H1 (cell line): Measurements from ENCODE around the gene NPIPA1. TPM values are rescaled to one million over a fixed set of nuclear protein-coding genes. Genes with fewer than 3 reads are reported as not detected.
A peak's percentile ranks its signal among the peaks of the same experiment; 100 is the strongest.

Source experiments
- CTCF ChIA-PET: fragments of 300-600 bp; sonication (Branson Sonifier 250); formaldehyde crosslinking; loops from one replicate; lab custom pipeline; 2021; ENCODE audit not compliant: partially characterized antibody; lab: Charles Lee
- POLR2A ChIA-PET: fragments of 300-600 bp; sonication (Branson Sonifier 250); formaldehyde crosslinking; loops from one replicate; lab custom pipeline; 2021; ENCODE audit warnings: inconsistent platforms; ENCODE audit not compliant: partially characterized antibody; lab: Charles Lee
- DNase-seq, 2 experiments: peaks; one replicate each; pipeline versions ENCODE4 v3.0.0 to v3.0.0-alpha.2; 2010 to 2022; ENCODE audit warnings: low spot score in 2 of 2, low read depth in 1 of 2, mixed read lengths in 1 of 2
- FAIRE-seq: peaks from 2 replicates; lab custom pipeline; 2011; peaks lifted over from hg19 to GRCh38; lab: Jason Lieb, UNC
- H2AFZ ChIP-seq: 2 replicates; pipeline ENCODE4 v1.8.1; 2012; ENCODE audit warnings: low read length, inconsistent platforms
- H2AK5ac ChIP-seq: 2 replicates; pipeline ENCODE4 v1.6.1; 2013; ENCODE audit warnings: low read depth, low read length
- H2BK120ac ChIP-seq: replicated peaks from 2 replicates; pipeline ENCODE3; 2013; ENCODE audit warnings: low read depth, low read length, inconsistent platforms
- H2BK12ac ChIP-seq: 2 replicates; pipeline ENCODE4 v1.6.1; 2013; ENCODE audit warnings: low read depth, low read length
- H2BK15ac ChIP-seq: 2 replicates; pipeline ENCODE4 v1.6.1; 2013; ENCODE audit warnings: low read length
- H2BK20ac ChIP-seq: 2 replicates; pipeline ENCODE4 v1.6.1; 2013; ENCODE audit warnings: low read length
- H2BK5ac ChIP-seq: 2 replicates; pipeline ENCODE4 v1.6.1; 2013; ENCODE audit warnings: low read depth, low read length
- H3K14ac ChIP-seq: 2 replicates; pipeline ENCODE4 v1.6.1; 2013; ENCODE audit warnings: inconsistent platforms; ENCODE audit not compliant: insufficient read length
- H3K18ac ChIP-seq: 2 replicates; pipeline ENCODE4 v1.6.1; 2013; ENCODE audit warnings: low read length; ENCODE audit errors: extremely low read depth
- H3K23ac ChIP-seq: 2 replicates; pipeline ENCODE4 v1.6.1; 2013; ENCODE audit warnings: inconsistent platforms; ENCODE audit not compliant: insufficient read length
- H3K23me2 ChIP-seq: 2 replicates; pipeline ENCODE4 v1.6.1; 2013; ENCODE audit warnings: low read depth, low read length
- H3K27ac ChIP-seq: 2 replicates; pipeline ENCODE4 v1.6.1; 2011; ENCODE audit warnings: low read depth, low read length, inconsistent platforms
- H3K27me3 ChIP-seq, 4 experiments: replicated peaks in 1 of 4; 1 replicate in 1 of 4; 2 replicates in 3 of 4; pipeline versions ENCODE4 v1.6.1 to v1.8.1; 2011 to 2013; ENCODE audit warnings: low read length in 3 of 4, mild to moderate bottlenecking in 3 of 4, inconsistent platforms in 2 of 4, mixed read lengths in 2 of 4, moderate library complexity in 1 of 4; ENCODE audit not compliant: control insufficient read depth in 3 of 4, insufficient read depth in 3 of 4; ENCODE audit errors: extremely low read depth in 1 of 4
- H3K36me3 ChIP-seq, 4 experiments: 2 replicates each; pipeline versions ENCODE4 v1.6.1 to v1.8.1; 2011 to 2013; ENCODE audit warnings: mild to moderate bottlenecking in 4 of 4, low read length in 3 of 4, moderate library complexity in 2 of 4, control low read depth in 1 of 4, inconsistent platforms in 1 of 4; ENCODE audit not compliant: insufficient read depth in 4 of 4, control insufficient read depth in 2 of 4
- H3K4ac ChIP-seq: replicated peaks from 2 replicates; pipeline ENCODE3; 2013; ENCODE audit warnings: low read length, low read depth, mixed read lengths, inconsistent platforms; ENCODE audit not compliant: insufficient read length
- H3K4me1 ChIP-seq, 4 experiments: replicated peaks in 1 of 4; 1 replicate in 1 of 4; 2 replicates in 3 of 4; pipeline versions ENCODE4 v1.6.1 to v1.8.1; 2011 to 2013; ENCODE audit warnings: low read length in 3 of 4, inconsistent platforms in 2 of 4, mixed read lengths in 1 of 4; ENCODE audit not compliant: insufficient read depth in 4 of 4, control insufficient read depth in 3 of 4
- H3K4me2 ChIP-seq, 2 experiments: 2 replicates each; pipeline versions ENCODE4 v1.6.1 to v1.8.1; 2011 to 2013; ENCODE audit warnings: low read depth in 2 of 2, low read length in 2 of 2, control low read depth in 1 of 2, inconsistent platforms in 1 of 2, mild to moderate bottlenecking in 1 of 2; ENCODE audit not compliant: insufficient read depth in 1 of 2
- H3K4me3 ChIP-seq, 4 experiments: fragments of 200-600, 300-600 bp in 1 of 4; sonication (generic), shearing (Covaris generic), sonication (Bioruptor Twin) in 1 of 4; 2 replicates each; pipeline versions ENCODE4 v1.5.1 to v1.8.1; 2011 to 2016; ENCODE audit warnings: low read length in 4 of 4, low read depth in 3 of 4, control low read depth in 2 of 4, inconsistent platforms in 2 of 4, mild to moderate bottlenecking in 2 of 4, mixed read lengths in 1 of 4, moderate library complexity in 1 of 4; ENCODE audit not compliant: insufficient read depth in 2 of 4; ENCODE audit errors: extremely low read depth in 1 of 4
- H3K56ac ChIP-seq: replicated peaks from 2 replicates; pipeline ENCODE3; 2013; ENCODE audit warnings: low read depth, mild to moderate bottlenecking, mixed read lengths, low read length, inconsistent platforms; ENCODE audit not compliant: insufficient read length
- H3K79me1 ChIP-seq: 2 replicates; pipeline ENCODE4 v1.6.1; 2013; ENCODE audit warnings: low read depth, low read length, control low read depth
- H3K79me2 ChIP-seq, 2 experiments: 2 replicates each; pipeline versions ENCODE4 v1.6.1 to v1.8.1; 2012 to 2013; ENCODE audit warnings: low read length in 2 of 2, mild to moderate bottlenecking in 2 of 2, inconsistent platforms in 1 of 2; ENCODE audit not compliant: insufficient read depth in 2 of 2, control insufficient read depth in 1 of 2
- H3K9ac ChIP-seq, 4 experiments: replicated peaks in 1 of 4; 1 replicate in 1 of 4; 2 replicates in 3 of 4; pipeline versions ENCODE4 v1.6.1 to v1.8.1; 2011 to 2013; ENCODE audit warnings: low read depth in 3 of 4, low read length in 3 of 4, control low read depth in 2 of 4, mild to moderate bottlenecking in 2 of 4, moderate library complexity in 2 of 4, inconsistent platforms in 1 of 4; ENCODE audit errors: extremely low read depth in 1 of 4
- H3K9me3 ChIP-seq, 2 experiments: 2 replicates each; pipeline versions ENCODE4 v1.6.1 to v1.8.1; 2012 to 2013; ENCODE audit warnings: mild to moderate bottlenecking in 2 of 2, moderate library complexity in 2 of 2, control low read depth in 1 of 2, inconsistent platforms in 1 of 2, low read depth in 1 of 2, low read length in 1 of 2, mixed read lengths in 1 of 2; ENCODE audit not compliant: insufficient read depth in 2 of 2
- H4K20me1 ChIP-seq, 2 experiments: replicated peaks in 1 of 2; 2 replicates each; pipeline versions ENCODE3 to v1.8.1; 2011 to 2013; ENCODE audit warnings: inconsistent platforms in 2 of 2, low read length in 2 of 2, mild to moderate bottlenecking in 1 of 2; ENCODE audit not compliant: insufficient read depth in 2 of 2, control insufficient read depth in 1 of 2
- H4K5ac ChIP-seq: 2 replicates; pipeline ENCODE4 v1.6.1; 2013; ENCODE audit warnings: low read length, low read depth, mixed read lengths, inconsistent platforms; ENCODE audit not compliant: insufficient read length
- H4K8ac ChIP-seq: 2 replicates; pipeline ENCODE4 v1.8.0; 2013; ENCODE audit warnings: mild to moderate bottlenecking, moderate library complexity, low read length, inconsistent platforms; ENCODE audit not compliant: insufficient read depth; ENCODE audit errors: extremely low read depth
- H4K91ac ChIP-seq: replicated peaks from 2 replicates; pipeline ENCODE3; 2013; ENCODE audit warnings: low read length, mixed read lengths, inconsistent platforms; ENCODE audit not compliant: insufficient read length
- BCL11A ChIP-seq, 2 experiments: IDR thresholded peaks; one replicate each; pipeline ENCODE4 v1.6.1; 2011; ENCODE audit warnings: low read depth in 2 of 2, low read length in 2 of 2, mild to moderate bottlenecking in 2 of 2
- CBX8 ChIP-seq: fragments of 300-800, 300-1000 bp; sonication (generic); IDR thresholded peaks from 2 replicates; pipeline ENCODE4 v1.7.1; 2016; ENCODE audit warnings: low read depth, low read length, borderline replicate concordance
- CHD2 ChIP-seq: IDR thresholded peaks from 2 replicates; pipeline ENCODE4 v1.6.1; 2012; ENCODE audit warnings: low read length, improper control_type of control experiment
- CREB1 ChIP-seq: IDR thresholded peaks from 2 replicates; pipeline ENCODE4 v1.6.1; 2012; ENCODE audit warnings: inconsistent platforms
- FOSL1 ChIP-seq: IDR thresholded peaks from 2 replicates; pipeline ENCODE4 v1.6.1; 2011; ENCODE audit warnings: mild to moderate bottlenecking, low read depth, low read length, moderate library complexity; ENCODE audit not compliant: insufficient read depth
- JUND ChIP-seq: IDR thresholded peaks from 2 replicates; pipeline ENCODE4 v1.6.1; 2011; ENCODE audit warnings: mild to moderate bottlenecking, improper control_type of control experiment, low read length
- KDM1A ChIP-seq: fragments of 200-600, 300-600 bp; sonication (generic); IDR thresholded peaks from 2 replicates; pipeline ENCODE4 v1.7.1; 2016; ENCODE audit warnings: mild to moderate bottlenecking, low read length, borderline replicate concordance
- KDM5A ChIP-seq: fragments of 200-600 bp; IDR thresholded peaks from 2 replicates; pipeline ENCODE4 v1.7.1; 2012; ENCODE audit warnings: mild to moderate bottlenecking, low read length, inconsistent platforms, mixed read lengths
- NANOG ChIP-seq: IDR thresholded peaks from 2 replicates; pipeline ENCODE4 v1.6.1; 2011; ENCODE audit warnings: low read length, low read depth, mild to moderate bottlenecking, inconsistent platforms; ENCODE audit not compliant: insufficient read depth, poor library complexity, severe bottlenecking
- NRF1 ChIP-seq: IDR thresholded peaks from 2 replicates; pipeline ENCODE4 v1.6.1; 2011; ENCODE audit warnings: mild to moderate bottlenecking, low read depth, low read length, improper control_type of control experiment
- POLR2A ChIP-seq, 2 experiments: IDR thresholded peaks; 1 replicate in 1 of 2; 2 replicates in 1 of 2; pipeline ENCODE4 v1.6.1; 2011; ENCODE audit warnings: low read depth in 2 of 2, low read length in 2 of 2, mild to moderate bottlenecking in 2 of 2; ENCODE audit errors: control extremely low read depth in 1 of 2
- SIRT6 ChIP-seq: IDR thresholded peaks from one replicate; pipeline ENCODE4 v1.7.1; 2012; ENCODE audit warnings: low read length, inconsistent platforms
- SP1 ChIP-seq: IDR thresholded peaks from 2 replicates; pipeline ENCODE4 v1.6.1; 2011; ENCODE audit warnings: low read depth, low read length
- WGBS, 2 experiments: shearing (Covaris generic) in 1 of 2; methylation state at CpG; one replicate each; pipeline versions ENCODE4 v1.1.6 to v1.1.7; 2013 to 2015; ENCODE audit warnings: low lambda C conversion rate in 2 of 2, mixed read lengths in 2 of 2, inconsistent platforms in 1 of 2, low coverage in 1 of 2, missing lambda C conversion rate in 1 of 2; ENCODE audit not compliant: insufficient replicate concordance in 2 of 2, insufficient coverage in 1 of 2, insufficient read length in 1 of 2; ENCODE audit errors: extremely low coverage in 1 of 2, missing lambda C conversion rate in 1 of 2; 5-methylcytosine and 5-hydroxymethylcytosine counted together
- polyA plus RNA-seq, 7 experiments: library from polyadenylated mRNA; depleted of rRNA in 3 of 7; stranded (reverse) in 5 of 7; unstranded in 2 of 7; fragments of >200 nt in 5 of 7; fragments of 200-250 nt in 2 of 7; gene quantifications; 1 replicate in 5 of 7; 2 replicates in 1 of 7; 4 replicates in 1 of 7; pipeline versions ENCODE4 v1.2.1 to v1.2.3, GENCODE V29; 2011 to 2013; ENCODE audit warnings: missing spikeins in 2 of 7, mixed read lengths in 2 of 7
- total RNA-seq: library from RNA; stranded (reverse); fragmentation: NEBNext Ultra II Directional; extraction: Animal tissue kit (Norgen Biotek cat#: 25700); gene quantifications from 2 replicates; pipeline ENCODE4 v1.2.1, GENCODE V29; 2021
- TF ChIP-seq, protein P1 (sequence below): IDR thresholded peaks from 2 replicates; pipeline ENCODE4 v1.6.1; 2012; ENCODE audit warnings: inconsistent platforms

Gene NPIPA1
- total and polyA plus RNA-seq, 2 of the 8 experiments (the other 6 are each of a cell fraction or from before 2014, with no cell fraction given): 60.0 to 97.8 TPM

DNA sequence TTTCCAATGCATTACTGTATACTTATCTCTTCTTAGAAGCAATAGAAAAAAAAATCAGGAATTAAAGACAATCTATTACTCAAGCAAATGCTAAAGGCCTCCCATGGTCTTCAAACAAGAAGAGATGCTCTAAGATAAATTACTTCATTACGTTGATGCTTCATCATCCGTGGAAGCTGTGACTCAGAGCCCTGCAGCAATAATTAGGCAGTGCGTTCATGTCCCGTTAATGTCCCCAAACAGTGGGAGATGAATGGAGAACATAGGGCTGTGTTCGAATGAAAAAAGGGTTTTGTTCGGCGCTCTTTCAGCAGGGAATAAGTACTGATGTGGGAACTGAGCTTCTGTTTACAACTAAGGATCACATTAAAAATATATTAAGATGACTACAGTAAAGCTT is 21.7 kb downstream of the NPIPA1 start:
- Histone ChIP-seq H2BK120ac (no peak overlapping the region), H4K20me1 (peaks cover 0 to 1% of the 10 kb centered on the region in 2 experiments), H3K23ac (no peak overlapping the region), H4K5ac (no peak overlapping the region), H4K8ac (no peak overlapping the region), H2BK20ac (no peak overlapping the region), H3K23me2 (no peaks in the 10 kb centered on the region), H3K56ac (no peak overlapping the region), H3K4ac (no peak overlapping the region), H3K36me3 (no peaks in the 10 kb centered on the region), H3K4me3 (no peak overlapping the region), H3K4me1 (no peaks in the 10 kb centered on the region), H3K14ac (no peak overlapping the region), H3K9me3 (no peaks in the 10 kb centered on the region), H3K27ac (no peak overlapping the region), H2BK5ac (no peak overlapping the region), H2AK5ac (no peak overlapping the region), H3K27me3 (no peaks in the 10 kb centered on the region), H3K18ac (no peak overlapping the region), H2BK12ac (no peak overlapping the region), H4K91ac (no peak overlapping the region), H3K4me2 (no peak overlapping the region), H3K79me1 (no peaks in the 10 kb centered on the region), H3K9ac (no peak overlapping the region), H2BK15ac (no peak overlapping the region), H3K79me2 (no peaks in the 10 kb centered on the region), H2AFZ (no peak overlapping the region)
- peak; percentile 27 to 33 for DNase-seq
- CTCF ChIA-PET: interaction anchor here (1.3 kb wide), 1 partner anchor 9 kb away, joined by 5 read pairs; no protein-coding TSS in a partner anchor
- TF ChIP-seq KDM5A (no peak), SIRT6 (no peak), FOSL1 (no peak), NANOG (no peak), KDM1A (no peak), CBX8 (no peak), NRF1 (no peak), POLR2A (IDR thresholded peaks at IDR 0.05; ENCODE audit: control extremely low read depth in 1 of 2, low read depth in 2 of 2, low read length in 2 of 2) (no peak), BCL11A (IDR thresholded peaks at IDR 0.05; ENCODE audit: low read depth in 2 of 2, low read length in 2 of 2) (no peak), SP1 (no peak), CREB1 (no peak), CHD2 (no peak), JUND (no peak)
- TF ChIP-seq, protein P1, sequence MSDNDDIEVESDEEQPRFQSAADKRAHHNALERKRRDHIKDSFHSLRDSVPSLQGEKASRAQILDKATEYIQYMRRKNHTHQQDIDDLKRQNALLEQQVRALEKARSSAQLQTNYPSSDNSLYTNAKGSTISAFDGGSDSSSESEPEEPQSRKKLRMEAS: no peak
- POLR2A ChIA-PET: no interaction called here
- FAIRE-seq: no peak
- WGBS, 2 experiments: 92% methylated on average over 7 of the region's 7 CpGs; no CpG with 5 or more reads in 1 of the 2 experiments
